T follicular helper cell (primary cell): ENCODE results near the gene SEMA5A.

Experiments
- DNase-seq: peaks from one replicate; pipeline ENCODE4 v3.0.0-alpha.2; 2020; ENCODE audit warnings: low read depth
- total RNA-seq, 2 experiments: gene quantifications; one replicate each; lab custom pipeline; 2026; lab: John Stamatoyannopoulos, UW

SEMA5A gene, protein sequence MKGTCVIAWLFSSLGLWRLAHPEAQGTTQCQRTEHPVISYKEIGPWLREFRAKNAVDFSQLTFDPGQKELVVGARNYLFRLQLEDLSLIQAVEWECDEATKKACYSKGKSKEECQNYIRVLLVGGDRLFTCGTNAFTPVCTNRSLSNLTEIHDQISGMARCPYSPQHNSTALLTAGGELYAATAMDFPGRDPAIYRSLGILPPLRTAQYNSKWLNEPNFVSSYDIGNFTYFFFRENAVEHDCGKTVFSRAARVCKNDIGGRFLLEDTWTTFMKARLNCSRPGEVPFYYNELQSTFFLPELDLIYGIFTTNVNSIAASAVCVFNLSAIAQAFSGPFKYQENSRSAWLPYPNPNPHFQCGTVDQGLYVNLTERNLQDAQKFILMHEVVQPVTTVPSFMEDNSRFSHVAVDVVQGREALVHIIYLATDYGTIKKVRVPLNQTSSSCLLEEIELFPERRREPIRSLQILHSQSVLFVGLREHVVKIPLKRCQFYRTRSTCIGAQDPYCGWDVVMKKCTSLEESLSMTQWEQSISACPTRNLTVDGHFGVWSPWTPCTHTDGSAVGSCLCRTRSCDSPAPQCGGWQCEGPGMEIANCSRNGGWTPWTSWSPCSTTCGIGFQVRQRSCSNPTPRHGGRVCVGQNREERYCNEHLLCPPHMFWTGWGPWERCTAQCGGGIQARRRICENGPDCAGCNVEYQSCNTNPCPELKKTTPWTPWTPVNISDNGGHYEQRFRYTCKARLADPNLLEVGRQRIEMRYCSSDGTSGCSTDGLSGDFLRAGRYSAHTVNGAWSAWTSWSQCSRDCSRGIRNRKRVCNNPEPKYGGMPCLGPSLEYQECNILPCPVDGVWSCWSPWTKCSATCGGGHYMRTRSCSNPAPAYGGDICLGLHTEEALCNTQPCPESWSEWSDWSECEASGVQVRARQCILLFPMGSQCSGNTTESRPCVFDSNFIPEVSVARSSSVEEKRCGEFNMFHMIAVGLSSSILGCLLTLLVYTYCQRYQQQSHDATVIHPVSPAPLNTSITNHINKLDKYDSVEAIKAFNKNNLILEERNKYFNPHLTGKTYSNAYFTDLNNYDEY
- total RNA-seq, result 0.17 to 0.24 reads per million in 2 experiments

DNA sequence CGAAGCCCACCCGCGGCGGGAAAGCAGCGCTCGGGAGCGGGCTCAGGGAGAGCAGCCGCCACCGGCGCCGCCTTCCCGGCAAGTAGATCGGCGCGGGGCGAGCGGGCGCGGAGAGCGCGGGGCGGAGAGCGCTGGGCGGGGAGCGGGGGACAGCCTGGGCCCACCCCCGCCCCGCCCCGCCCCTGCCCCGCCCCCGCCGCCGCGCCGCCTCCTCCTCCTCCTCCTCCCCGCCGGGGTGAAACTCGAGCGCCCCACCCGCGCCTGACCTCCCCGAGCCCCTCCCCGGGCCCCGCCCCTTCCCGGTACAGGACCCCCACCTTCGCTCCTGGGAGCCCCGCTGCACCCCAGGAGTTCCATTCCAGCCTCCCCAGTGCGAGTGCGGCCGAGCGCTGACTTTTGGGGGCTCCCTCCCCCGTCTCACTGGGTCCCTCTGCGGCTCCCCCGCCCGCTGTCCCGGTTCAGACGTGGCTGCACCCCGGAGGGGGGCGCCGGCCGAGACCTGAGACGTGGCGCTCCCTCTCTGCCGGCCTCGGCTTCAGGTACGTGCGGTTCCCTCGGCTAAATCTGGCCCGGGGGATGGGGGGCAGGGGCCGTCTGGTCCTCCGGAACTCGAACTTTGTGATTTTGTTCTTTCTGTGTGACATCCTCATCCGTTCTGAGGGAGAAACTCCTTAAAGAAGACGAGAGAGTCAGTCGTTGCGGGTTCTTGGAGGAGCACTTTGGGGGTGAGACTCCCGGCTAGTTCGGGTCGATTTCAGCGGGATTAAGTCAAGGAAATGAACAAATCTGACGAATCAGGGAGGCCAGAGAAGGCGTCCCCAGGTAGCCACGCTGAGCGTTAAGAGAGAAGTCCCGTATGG lies at the start of gene SEMA5A:
TSS of gene SEMA5A (minus strand) at position 84 of the 860 bp plus-strand sequence. CDS start 166,129 bp downstream, outside the sequence.
- DNase-seq, result no peak

DNA sequence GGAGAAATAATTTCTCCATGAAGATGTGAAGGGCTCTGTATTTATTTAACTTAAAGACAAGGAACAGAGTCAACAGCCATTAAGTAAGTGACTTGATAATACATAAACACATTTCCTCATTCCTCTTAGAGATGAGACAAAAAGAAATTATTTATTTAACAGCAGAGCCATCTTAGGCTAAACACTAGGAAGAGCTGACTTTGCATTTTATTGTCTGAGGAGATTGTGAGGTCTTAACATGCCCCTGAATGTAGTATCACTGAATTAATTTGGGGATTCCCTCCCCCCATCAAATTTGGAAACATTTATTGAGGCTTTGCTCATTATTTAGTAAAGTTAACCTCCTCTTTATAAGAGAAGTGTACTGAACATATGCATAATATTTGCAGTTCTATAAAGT lies 49.0 kb upstream of the SEMA5A start:
- DNase-seq, result no peak

DNA sequence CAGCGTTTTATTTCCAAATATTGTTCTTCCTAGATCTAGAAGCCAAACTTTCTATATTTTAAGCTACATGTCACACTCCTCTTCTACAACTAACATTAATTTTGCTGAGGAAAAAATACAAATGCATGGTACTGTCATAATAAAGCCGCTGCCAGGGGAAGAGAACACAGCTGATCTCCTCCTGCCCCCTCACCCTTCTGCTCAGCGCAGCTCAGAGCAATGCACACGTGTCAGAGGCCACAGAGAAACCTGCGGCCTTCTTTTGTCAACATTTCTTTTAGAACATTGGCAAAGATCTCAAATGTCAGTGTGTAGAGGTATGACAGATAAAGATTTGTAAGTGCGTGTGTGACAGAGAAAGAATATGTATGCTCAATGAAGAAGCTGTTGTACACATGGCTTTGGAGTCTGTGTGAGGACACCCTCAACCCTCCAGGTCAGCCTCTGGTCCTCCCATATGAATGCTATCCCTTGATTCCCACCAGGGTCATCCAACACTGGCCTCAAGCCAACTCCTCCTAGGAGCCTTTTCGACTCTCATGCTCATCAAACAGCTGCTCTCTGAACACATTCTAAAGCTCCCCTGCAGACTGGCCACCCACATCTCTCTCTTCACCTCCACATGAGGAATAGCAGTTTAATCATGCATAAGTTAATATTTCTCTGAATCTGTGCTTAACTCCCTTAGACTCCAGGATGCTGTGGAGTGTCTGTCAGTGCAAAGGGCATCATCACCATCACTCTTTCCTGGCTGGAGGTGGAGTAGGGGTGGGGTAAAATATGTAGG lies 43.4 kb upstream of the SEMA5A start:
- no peak for DNase-seq

DNA sequence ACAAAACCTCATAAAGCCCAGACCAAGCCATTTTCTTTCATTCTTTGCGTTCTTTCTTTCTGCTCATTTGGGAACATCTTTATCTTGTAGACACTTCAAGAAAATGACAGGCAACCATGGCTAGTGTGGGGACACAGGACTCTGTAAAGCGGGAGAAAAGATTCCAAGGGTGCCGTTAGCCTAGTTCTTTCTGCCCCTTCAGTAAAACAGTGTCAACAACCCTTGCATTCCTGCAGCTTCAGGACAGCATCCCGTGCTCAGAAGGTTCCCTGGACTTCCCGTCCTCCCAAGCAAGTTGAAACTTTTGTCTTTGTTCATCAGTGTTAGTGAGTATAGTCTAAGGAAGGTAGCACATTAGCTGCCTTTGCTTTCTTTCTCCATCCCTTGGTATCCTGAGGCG lies 42.4 kb upstream of the SEMA5A start:
- DNase-seq, result no peak

DNA sequence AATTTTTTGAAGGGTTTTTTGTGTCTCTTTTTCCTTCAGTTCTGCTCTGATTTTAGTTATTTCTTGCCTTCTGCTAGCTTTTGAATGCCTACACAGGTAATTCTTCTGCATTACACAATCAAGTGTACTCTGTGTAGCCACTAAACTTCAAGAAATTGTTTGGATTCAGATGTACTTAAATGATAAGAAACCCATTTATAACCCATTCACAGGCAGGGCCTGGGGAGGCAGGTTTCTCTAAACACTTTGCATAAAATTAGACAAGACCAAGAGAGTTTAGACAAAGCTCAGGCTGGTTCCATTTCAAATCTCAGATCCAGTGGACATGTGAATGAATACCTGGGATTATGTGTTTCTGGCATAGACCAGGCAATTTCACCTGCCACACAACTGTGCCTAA lies 41.3 kb upstream of the SEMA5A start:
- DNase-seq, result no peak

DNA sequence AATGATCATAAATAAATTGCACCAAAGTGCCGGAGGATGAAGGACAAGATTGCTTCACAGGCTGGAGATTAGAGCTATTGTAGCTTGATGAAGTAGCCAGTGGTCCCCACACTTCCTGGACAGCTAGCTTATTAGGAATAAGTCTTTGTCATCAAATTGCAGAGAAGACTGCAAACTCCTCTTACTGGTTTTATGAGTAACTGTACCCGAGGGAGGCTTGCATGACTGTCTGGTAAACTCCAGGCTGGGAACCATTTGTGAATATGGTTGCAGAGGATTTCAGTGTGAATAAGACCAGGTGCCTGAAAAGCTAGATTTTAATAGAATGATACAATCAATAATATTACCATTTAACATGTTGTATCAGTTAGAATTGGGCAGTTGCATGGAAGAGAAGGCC lies 36.5 kb upstream of the SEMA5A start:
- DNase-seq, result no peak

DNA sequence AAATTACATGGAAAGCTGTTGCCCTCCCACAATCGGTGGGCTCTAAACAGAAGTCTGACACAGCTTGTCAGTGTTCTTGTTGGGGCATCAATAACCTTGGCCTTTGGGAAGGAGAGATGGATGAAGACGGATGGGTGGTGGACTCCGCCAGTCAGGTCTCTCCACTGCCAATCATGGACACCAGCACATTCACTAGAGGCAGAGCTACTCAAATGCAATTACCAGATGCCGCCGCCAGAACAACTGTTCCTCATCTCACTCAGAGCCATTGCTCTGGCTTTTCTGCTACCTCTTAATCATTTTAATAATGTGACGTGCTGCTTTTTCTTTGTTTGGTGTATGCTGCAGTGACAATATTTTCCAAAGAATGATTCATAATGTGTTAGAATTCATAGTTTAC lies 27.9 kb upstream of the SEMA5A start:
- DNase-seq, result no peak

DNA sequence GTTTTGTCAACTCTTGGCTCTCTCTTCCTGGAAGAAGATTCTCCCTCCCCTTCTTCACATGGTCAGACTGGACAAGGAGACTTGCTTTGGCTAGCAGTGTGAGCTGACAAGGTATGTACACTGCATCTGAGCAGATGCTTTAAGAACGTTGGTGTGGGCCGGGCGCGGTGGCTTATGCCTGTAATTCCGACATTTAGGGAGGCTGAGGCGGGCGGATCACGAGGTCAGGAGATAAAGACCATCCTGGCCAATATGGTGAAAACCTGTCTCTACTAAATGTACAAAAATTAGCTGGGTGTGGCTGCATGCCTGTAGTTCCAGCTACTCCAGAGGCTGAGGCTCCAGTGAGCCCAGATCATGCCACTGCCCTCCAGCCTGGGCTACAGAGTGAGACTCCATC lies 26.4 kb upstream of the SEMA5A start:
- DNase-seq, result no peak

DNA sequence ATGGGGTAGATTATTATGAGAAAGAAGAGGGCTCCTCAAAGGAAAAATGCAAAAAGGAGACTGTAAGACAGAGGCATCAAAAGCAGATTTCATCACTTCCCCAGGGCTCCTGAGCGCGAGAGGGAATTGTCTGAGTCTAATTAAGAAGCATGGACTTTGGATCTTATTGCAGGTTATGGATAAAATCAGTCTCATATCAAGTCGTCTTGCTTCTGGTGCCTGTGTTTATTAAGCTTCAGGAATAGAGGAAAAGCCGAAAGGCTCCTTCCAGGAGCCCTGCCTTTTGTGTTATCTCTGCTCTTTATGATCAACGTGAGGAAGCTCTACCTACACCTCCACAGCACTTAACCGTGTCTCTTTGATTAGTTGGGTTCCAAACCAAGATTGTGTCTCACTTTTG lies 25.0 kb upstream of the SEMA5A start:
- no peak for DNase-seq

DNA sequence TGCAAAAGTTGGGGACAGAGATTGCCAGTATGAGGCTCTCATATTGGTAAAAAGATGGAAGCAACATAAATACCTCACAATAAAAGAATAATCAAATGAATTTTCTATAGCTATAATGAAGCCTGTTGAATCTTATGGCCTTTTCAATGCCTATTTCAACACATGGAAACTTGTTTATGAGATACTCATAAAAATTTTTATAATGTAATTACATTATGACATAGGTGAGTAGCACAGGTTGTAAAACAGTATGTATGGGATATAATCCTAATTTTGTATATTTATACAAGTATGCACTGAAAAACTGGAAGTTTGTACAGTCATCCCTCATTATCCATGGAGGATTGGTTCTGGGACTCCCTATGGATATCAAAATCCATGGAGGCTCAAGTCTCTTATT lies 21.2 kb upstream of the SEMA5A start:
- no peak for DNase-seq

DNA sequence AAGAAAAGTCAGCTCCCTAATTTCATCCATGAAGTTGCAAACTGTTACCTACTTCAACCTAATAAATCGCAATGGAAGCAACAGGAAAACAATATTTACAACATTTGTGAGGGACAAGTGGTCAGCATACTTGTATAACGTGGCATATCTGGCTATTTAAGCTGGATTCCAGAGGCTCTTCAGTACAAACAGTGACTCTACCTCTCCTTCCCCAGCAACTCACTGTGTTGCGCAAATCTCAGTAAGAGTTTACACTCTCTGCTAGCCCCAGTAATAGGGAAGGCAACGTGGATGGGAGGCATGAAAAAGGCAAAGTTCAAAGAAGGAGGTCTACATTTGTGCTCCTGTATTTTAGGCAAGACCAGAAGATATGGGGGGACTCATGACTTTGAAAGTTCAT lies 18.9 kb upstream of the SEMA5A start:
- no peak for DNase-seq

DNA sequence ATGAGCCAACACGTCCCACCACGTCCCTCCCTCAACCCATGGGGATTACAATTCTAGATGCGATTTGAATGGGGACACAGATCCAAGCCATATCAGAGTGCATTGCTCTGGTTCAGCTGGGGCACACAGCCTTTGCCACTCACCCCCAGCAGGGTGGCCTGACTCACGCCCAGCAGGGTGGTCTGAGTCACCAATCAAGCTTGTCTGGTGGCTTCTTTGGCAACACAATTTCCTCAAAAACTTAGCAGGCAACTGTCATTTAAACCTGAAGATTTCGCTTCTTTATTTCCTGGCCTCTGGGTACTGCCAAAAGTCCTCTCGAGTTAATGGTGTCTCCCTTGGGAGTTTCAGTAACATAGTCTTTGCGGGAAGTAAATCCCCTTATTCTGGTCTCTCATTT lies 16.3 kb upstream of the SEMA5A start:
- DNase-seq, result no peak

DNA sequence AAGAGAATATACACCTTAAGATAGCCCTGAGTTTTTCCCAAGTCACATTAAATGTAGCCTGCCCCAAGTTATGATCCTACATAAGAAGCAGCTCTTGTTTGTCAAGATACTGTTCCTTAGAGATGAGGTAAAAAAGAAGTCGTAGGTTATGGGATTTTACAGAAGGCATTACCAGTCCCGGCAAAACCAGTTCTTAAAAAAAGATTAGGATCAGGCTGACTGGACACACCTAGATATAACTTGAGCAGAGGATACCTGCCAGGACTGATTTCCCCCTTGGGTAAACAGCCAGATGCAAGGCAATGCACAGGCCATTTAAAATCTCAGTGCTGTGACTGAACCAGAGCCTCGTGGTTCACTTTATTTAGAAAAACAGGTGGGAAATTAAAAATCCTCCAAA lies 14.1 kb upstream of the SEMA5A start:
- DNase-seq, result no peak

DNA sequence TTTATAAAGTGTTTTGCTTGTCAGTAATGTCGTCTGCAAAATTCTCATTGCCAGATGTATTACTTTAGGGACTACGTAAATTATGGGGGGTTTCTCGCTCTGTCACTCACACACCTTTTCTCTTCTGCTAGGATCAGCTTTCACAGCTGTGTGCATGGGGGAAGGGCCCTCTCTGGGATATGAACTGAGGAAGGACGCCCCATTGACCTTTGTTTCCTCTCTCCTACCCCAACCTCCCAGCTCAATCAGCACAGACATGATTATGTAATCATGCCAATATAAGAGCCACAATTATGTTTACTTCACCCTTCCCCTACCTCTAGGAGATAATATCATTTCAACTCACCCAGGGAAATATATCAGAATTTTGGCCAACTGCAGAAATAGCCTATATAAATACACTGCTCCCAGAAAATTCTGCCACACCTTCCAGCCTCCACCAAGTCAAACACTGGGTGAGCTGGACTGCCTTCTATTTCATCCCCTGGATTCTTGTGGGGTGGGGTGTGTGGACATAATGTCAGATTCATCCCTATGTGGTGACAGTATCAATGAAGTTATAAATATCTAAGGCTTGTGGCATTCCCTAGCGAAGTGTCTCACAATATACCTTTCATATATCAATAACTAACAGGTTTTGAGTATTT lies 12.6 kb upstream of the SEMA5A start:
- no peak for DNase-seq

DNA sequence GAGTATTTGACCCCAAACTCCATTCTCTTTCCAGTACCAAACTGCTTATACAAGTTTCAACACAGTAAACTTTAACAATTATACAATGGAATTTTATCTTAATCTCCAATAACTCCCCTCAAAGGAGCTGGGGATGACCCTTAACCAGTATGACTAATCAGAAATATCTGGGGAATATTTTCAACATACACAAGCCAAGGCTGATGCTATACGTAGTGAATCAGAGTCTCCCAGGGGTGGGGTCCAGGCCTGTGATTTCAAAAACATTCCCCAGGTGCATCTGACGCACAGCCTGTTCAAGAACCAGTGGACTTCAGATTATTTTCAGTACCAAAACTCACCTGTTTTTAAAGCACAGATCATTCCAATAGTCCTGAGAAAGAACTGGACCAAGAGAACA lies 11.8 kb upstream of the SEMA5A start:
- DNase-seq, result no peak

DNA sequence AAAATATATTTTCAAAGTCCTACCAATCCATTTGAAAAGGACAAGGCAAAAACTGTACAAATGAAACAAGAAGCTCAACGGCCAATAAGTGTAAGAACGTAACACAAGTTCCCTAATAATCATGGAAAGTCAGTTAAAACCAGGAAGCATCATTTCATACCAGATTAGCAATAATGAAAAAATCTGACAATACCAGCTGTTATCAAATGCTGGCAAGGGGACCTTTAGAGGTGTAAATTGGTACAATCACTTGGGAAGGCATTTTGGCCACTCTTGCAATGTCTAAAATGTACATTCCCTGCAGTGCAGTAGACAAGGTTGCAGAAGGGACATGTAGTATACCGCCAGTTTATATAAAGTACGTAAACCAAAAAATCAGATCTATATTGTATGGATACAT lies 10.1 kb upstream of the SEMA5A start:
- no peak for DNase-seq

DNA sequence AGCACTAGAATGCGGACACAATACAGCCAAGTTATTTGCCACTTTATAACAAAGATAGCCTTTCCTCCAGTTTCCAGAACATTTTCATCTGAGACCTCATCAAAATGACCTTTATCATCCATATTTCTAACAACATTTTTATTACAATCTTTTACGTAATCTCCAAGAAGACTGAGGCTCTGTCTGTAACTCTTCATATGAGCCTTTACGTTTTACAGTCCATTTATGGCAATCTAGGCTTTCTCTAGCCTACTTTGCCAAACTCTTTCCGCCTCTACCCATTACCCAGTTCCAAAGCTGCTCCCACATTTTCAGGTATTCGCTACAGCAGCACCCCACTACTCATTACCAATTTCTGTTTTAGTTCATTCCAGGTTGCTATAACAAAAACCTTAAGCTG lies 8.2 kb upstream of the SEMA5A start:
- DNase-seq, result no peak

DNA sequence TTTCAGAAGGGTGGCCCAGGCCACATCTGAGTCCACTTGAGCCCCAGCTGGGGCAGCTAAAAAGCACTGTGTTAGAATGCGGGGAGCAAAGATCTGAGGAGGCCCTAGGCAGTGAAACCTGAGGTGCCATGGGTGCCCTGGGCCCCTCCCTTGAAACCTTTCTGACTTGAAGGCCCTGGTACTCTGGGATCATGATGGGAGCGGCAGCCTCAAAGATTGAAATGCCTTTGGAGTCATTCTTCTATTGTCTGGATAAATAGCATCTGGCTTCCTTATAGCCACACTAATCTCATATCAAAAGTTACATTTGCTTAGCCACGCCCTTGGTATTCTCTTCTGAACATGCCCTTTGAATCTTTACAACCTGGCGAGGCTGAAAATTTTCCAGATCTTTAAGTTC lies 7.7 kb upstream of the SEMA5A start:
- DNase-seq, result no peak

DNA sequence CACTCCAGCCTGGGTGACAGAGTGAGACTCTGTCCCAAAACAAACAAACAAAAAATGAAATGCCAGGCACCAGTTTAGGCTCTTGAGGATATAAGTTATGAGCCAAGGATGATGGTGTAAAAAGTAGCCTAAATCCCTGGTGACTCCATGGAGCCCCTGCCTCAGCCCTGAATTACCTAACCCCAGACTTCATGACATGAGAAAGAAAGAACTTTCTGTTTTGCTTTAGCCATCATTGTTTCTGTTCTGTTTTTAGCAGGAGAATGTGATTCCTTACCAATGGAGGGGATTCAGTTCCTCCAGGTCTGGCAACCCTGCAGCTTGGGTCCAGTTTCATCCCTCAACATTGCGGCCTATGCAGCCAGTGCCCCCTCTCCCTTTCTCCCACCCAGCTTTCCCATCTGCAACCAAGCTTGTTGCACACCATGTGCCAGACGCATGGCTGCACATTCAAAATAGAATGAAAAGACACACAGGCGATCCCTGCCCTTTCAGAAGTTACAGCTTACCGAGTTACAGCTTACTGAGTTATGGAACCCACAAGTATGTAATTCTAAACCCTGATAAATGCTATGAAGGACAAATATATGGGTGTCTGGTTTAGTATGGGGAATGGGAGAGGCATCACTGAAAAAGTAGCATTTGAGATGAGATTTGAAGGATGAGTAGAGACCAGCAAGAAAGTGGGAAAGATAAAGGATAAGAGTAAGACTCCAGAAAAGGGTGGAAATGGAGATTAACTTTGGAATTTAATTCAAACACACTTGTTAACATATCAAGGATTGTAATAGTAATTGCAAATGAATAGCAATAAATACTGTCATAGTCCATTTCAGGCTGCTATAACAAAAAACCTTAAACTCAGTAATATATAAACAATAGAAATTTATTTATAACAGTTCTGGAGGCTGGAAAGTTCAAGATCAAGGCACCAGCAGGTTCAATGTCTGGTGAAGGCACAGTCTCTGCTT lies 6.0 kb upstream of the SEMA5A start:
- no peak for DNase-seq
